Fibroblast of lung (primary cell): ENCODE results near the gene KREMEN1. TPM values are rescaled to one million over a fixed set of nuclear protein-coding genes. Genes with fewer than 3 reads are reported as not detected.

ENCODE experiments used
- DNase-seq, 2 donors: peaks; one replicate each; pipeline versions ENCODE4 v3.0.0 to v3.0.0-alpha.2; 2010; ENCODE audit warnings: low read depth in 2 of 2
- H2AFZ ChIP-seq: 2 replicates; pipeline ENCODE4 v1.5.1; 2012; ENCODE audit warnings: low read length, control low read depth, inconsistent platforms
- H3K27ac ChIP-seq: 2 replicates; pipeline ENCODE4 v1.5.1; 2011; ENCODE audit warnings: low read length, control low read depth; ENCODE audit not compliant: insufficient read depth
- H3K27me3 ChIP-seq: 2 replicates; pipeline ENCODE4 v1.5.1; 2011; ENCODE audit warnings: mild to moderate bottlenecking, low read length; ENCODE audit not compliant: control insufficient read depth, insufficient read depth
- H3K36me3 ChIP-seq: 2 replicates; pipeline ENCODE4 v1.5.1; 2011; ENCODE audit warnings: low read length; ENCODE audit not compliant: control insufficient read depth, insufficient read depth
- H3K4me1 ChIP-seq: 2 replicates; pipeline ENCODE4 v1.5.1; 2011; ENCODE audit warnings: low read length; ENCODE audit not compliant: control insufficient read depth, insufficient read depth; ENCODE audit errors: extremely low read depth
- H3K4me2 ChIP-seq: 2 replicates; pipeline ENCODE4 v1.5.1; 2011; ENCODE audit warnings: low read length, control low read depth; ENCODE audit not compliant: insufficient read depth; ENCODE audit errors: extremely low read depth
- H3K4me3 ChIP-seq, 4 experiments: fragments of 200-600 bp in 1 of 4; sonication (generic) in 1 of 4; replicated peaks in 1 of 4; 2 replicates each; pipeline ENCODE4 v1.5.1; 2011 to 2016; ENCODE audit warnings: low read length in 4 of 4, low read depth in 3 of 4, mild to moderate bottlenecking in 3 of 4, control low read depth in 2 of 4, inconsistent platforms in 1 of 4, mixed read lengths in 1 of 4; ENCODE audit not compliant: insufficient read depth in 1 of 4; ENCODE audit errors: control extremely low read depth in 1 of 4
- H3K79me2 ChIP-seq: 2 replicates; pipeline ENCODE4 v1.5.1; 2012; ENCODE audit warnings: mild to moderate bottlenecking, low read length, inconsistent platforms; ENCODE audit not compliant: control insufficient read depth, insufficient read depth
- H3K9ac ChIP-seq: 2 replicates; pipeline ENCODE4 v1.5.1; 2011; ENCODE audit warnings: mild to moderate bottlenecking, low read length, control low read depth; ENCODE audit not compliant: insufficient read depth
- H3K9me3 ChIP-seq: 2 replicates; pipeline ENCODE4 v1.5.1; 2012; ENCODE audit warnings: low read depth, low read length; ENCODE audit not compliant: control insufficient read depth, insufficient read depth
- H4K20me1 ChIP-seq: 2 replicates; pipeline ENCODE4 v1.5.1; 2011; ENCODE audit warnings: low read length; ENCODE audit not compliant: control insufficient read depth, insufficient read depth; ENCODE audit errors: extremely low read depth
- CTCF ChIP-seq, 2 donors: IDR thresholded peaks in 1 of 2; conservative IDR thresholded peaks in 1 of 2; 1 replicate in 1 of 2; 2 replicates in 1 of 2; pipeline ENCODE4 v1.5.1; 2011 to 2012; ENCODE audit warnings: low read length in 2 of 2, control low read depth in 1 of 2, inconsistent platforms in 1 of 2, low read depth in 1 of 2, mild to moderate bottlenecking in 1 of 2
- EZH2 ChIP-seq: IDR thresholded peaks from 2 replicates; pipeline ENCODE4 v1.5.1; 2012; ENCODE audit warnings: low read length, control low read depth, mild to moderate bottlenecking; ENCODE audit errors: missing control alignments
- polyA plus RNA-seq, 2 donors: library from polyadenylated mRNA; depleted of rRNA in 1 of 2; stranded (reverse) in 1 of 2; unstranded in 1 of 2; fragments of >200 nt; gene quantifications; 2 replicates each; pipeline ENCODE4 v1.2.1, GENCODE V29; 2011 to 2012; ENCODE audit warnings: missing spikeins in 1 of 2
- total RNA-seq: library from RNA; depleted of rRNA; stranded (reverse); fragments of >200 nt; gene quantifications from 2 replicates; pipeline ENCODE4 v1.2.1, GENCODE V29; 2014

KREMEN1 gene
- total and polyA plus RNA-seq, 2 donors (not counting 1 experiment from before 2014, with no cell fraction given) = 7.0 to 12.9 TPM

GRCh38 chr22:29197096-29197495 is 124.3 kb downstream of the KREMEN1 start:
- no peaks in the 10 kb centered on the region for H3K9me3 ChIP-seq
- H3K79me2 ChIP-seq = no peaks in the 10 kb centered on the region
- DNase-seq = peak in 1 of 2 donors; percentile 15
- no peak overlapping the region for H3K9ac ChIP-seq
- H3K27ac ChIP-seq = no peak overlapping the region
- no peak overlapping the region for H3K4me2 ChIP-seq
- no peak overlapping the region for H3K4me3 ChIP-seq
- H4K20me1 ChIP-seq = no peaks in the 10 kb centered on the region
- no peaks in the 10 kb centered on the region for H3K27me3 ChIP-seq
- H3K36me3 ChIP-seq = no peaks in the 10 kb centered on the region
- H3K4me1 ChIP-seq = no peaks in the 10 kb centered on the region
- no peak for TF ChIP-seq EZH2
- TF ChIP-seq CTCF (conservative IDR thresholded peaks at IDR 0.05 in 1 of 2, IDR thresholded peaks at IDR 0.05 in 1 of 2; ENCODE audit: low read depth in 1 of 2, low read length in 2 of 2) = no peak
- H2AFZ ChIP-seq = no peak overlapping the region

- no peaks in the 10 kb centered on the region for H3K36me3 ChIP-seq
- H3K79me2 ChIP-seq = no peaks in the 10 kb centered on the region
- TF ChIP-seq CTCF (conservative IDR thresholded peaks at IDR 0.05 in 1 of 2, IDR thresholded peaks at IDR 0.05 in 1 of 2; ENCODE audit: low read depth in 1 of 2, low read length in 2 of 2) = no peak
- no peak for TF ChIP-seq EZH2
- H3K9me3 ChIP-seq = no peaks in the 10 kb centered on the region
- H2AFZ ChIP-seq = no peak overlapping the region
- no peaks in the 10 kb centered on the region for H3K4me1 ChIP-seq
- H3K4me3 ChIP-seq = no peak overlapping the region
- no peak overlapping the region for H3K4me2 ChIP-seq
- no peak overlapping the region for H3K27ac ChIP-seq
- H3K9ac ChIP-seq = no peak overlapping the region
- H3K27me3 ChIP-seq = no peaks in the 10 kb centered on the region
- no peak for DNase-seq
- no peaks in the 10 kb centered on the region for H4K20me1 ChIP-seq
Observed at GRCh38 chr22:29198240-29198639, 125.4 kb downstream of the KREMEN1 start.

- Histone ChIP-seq H3K27me3 (no peaks in the 10 kb centered on the region), H3K4me2 (no peak overlapping the region), H3K79me2 (no peaks in the 10 kb centered on the region), H2AFZ (no peak overlapping the region), H3K4me1 (no peaks in the 10 kb centered on the region), H3K9me3 (no peaks in the 10 kb centered on the region), H3K36me3 (no peaks in the 10 kb centered on the region), H3K27ac (no peak overlapping the region), H3K4me3 (no peak overlapping the region), H3K9ac (no peak overlapping the region), H4K20me1 (no peaks in the 10 kb centered on the region)
- no peak for DNase-seq
- TF ChIP-seq EZH2 (no peak), CTCF (conservative IDR thresholded peaks at IDR 0.05 in 1 of 2, IDR thresholded peaks at IDR 0.05 in 1 of 2; ENCODE audit: low read depth in 1 of 2, low read length in 2 of 2) (no peak)
Observed at GRCh38 chr22:29199702-29200400, 127.0 kb downstream of the KREMEN1 start.
